ENCODE data around the gene TIMM23.
"Not testable (repeated sequence)": the region's sequence is repeated elsewhere in the genome, so short reads cannot be mapped to it uniquely, and the experiment has no call there.

TIMM23 gene, protein sequence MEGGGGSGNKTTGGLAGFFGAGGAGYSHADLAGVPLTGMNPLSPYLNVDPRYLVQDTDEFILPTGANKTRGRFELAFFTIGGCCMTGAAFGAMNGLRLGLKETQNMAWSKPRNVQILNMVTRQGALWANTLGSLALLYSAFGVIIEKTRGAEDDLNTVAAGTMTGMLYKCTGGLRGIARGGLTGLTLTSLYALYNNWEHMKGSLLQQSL

DNA sequence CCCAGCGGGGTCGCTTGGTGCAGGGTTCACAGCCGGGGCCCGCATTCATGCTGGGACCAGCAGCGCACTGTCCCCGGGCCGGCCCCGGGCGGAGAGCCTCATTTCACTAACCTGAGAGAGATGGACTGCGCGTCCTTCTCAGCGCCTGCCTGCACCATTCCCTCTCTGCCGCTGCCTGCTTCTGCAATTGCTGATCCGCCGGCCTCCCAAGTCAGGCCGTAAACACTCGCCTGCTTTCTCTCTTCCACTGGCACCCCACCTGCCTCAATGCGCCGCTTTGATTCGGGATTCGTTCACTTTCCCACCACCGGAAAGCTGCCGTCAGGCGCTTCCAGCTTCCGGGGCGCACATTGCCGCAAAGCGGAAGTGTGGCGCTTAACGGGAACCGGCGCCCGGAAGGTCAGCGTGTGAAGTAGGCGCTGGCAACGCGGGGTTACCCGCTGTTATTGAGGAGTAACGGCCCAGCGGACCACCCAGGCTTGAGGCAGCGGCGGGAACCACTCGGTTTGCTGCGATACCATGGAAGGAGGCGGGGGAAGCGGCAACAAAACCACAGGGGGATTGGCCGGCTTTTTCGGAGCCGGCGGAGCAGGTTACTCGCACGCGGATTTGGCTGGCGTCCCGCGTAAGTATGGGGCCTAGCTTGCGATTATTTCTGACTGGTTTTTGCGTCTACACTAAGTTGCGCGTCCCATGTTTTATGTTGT, at the start of gene TIMM23:
Gene TIMM23, plus strand, starts transcription at position 384 of the 707 bp plus-strand sequence. Its CDS starts 136 bp downstream, at position 520.
- peak; percentile 36 for DNase-seq (ENCODE audit: low read depth)

DNA sequence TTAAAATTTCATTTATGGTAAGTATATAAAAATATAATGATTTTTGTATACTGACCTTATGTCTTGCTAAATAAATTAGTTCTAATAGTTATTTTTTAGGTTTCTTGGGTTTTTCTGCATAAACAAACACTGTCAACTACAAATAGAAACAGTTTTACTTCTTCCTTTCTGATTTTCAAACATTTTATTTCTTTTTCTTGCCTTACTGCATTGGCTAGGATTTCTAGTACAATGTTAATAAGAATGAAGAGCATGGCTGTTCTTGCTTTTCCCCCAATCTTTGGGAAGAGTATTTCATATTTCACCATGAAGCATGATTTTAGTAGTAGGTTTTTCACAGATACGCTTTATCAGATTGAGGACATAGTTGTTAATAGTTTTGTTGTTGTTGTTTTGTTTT, 45.5 kb upstream of the TIMM23 start:
- DNase-seq (ENCODE audit: low read depth): not testable (repeated sequence)

DNA sequence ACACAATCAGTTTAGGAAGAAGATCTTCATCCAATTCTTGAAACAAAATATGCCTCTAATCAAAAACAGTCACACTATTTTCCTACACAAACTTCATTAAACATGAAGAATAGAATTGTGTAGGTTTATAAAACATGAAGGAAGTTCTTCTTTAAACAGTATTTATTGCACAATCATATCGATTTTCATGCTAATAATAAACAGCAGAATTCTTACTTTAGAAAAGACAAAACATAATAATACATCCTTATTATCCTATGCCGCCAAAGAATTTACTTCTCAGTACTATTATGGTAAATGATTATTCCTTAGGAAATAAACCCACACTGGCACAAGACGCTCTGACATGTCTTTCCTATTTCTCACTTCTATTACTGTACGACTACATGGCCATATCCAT, 41.0 kb upstream of the TIMM23 start:
- not testable (repeated sequence) for DNase-seq (ENCODE audit: low read depth)

DNA sequence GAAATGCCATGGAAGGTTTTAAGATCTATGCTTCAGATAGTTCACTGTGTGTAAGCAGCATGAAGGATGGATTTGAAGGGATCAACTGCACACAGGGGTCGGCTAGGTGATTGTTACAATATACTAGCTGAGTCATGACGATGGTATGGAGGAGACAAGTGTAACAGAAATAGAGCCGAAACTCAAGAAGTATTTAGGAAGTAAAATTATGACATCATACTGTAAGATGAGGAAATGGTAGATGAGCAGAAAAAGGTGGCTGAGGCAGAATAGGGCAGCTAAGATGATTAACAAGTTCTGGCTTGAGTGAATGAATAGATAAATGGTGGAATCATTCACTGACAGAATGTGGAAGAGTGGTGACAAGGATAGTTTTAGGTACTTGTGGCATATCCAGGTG, 37.5 kb upstream of the TIMM23 start:
- not testable (repeated sequence) for DNase-seq (ENCODE audit: low read depth)

DNA sequence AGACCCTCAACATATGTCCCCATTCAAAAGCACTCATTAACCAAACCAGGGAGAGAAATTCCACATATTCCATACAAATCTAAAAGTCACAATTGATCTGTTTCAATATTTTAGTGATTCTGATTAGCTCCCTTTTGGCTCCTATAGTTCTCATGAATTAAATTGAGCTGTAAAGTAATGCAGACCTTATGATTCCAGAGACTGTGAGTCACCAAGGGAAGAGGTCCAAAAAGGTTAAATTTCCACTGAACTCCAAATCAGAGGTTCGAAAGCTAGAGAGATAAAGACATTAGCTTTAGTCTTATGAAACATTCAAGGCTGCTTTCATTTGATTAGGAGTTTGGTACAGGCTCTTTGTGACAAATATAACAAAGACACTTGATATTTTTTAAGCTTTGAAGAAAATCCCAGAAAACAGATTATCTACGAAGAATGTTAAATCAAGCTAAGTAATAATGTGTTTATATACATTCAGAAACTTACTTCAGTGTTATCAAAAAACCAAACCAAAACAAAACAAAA, 33.1 kb upstream of the TIMM23 start:
- not testable (repeated sequence) for DNase-seq (ENCODE audit: low read depth)

DNA sequence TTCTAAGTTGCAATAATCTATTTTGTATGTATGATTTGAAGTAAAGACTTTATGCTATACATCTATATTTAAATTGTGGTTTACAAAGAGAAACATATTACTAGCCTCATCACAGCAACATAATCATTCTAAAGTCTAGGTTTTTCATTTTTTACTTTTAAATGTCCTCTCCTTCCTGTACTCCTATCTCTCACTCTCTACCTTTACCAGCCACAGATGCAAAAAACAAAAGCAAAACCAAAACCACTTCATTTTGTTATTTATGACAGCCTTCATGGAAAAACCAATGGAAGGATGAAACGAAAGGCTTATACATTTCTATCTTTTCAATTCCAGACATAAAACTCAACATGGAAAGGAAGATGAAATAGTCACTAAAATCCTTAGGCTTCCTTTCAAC, 31.1 kb upstream of the TIMM23 start:
- DNase-seq (ENCODE audit: low read depth): not testable (repeated sequence)

DNA sequence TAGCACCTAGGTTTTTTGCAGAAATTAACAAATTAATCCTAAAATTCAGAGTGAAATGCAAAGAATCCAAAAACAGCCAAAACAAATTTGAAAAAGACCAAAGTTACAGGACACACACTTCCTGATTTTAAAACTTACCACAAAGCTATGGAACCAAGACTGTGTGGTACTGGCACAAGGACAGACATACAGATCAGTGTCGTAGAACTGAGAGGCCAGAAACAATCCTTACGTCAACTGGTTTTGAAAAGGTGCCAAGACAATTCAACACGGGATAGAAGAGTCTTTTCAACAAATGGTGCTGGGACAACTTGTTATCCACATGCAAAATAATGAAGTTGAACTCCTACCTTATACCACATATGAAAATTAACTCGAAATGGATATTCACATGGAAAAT, 26.8 kb upstream of the TIMM23 start:
- DNase-seq (ENCODE audit: low read depth): not testable (repeated sequence)

DNA sequence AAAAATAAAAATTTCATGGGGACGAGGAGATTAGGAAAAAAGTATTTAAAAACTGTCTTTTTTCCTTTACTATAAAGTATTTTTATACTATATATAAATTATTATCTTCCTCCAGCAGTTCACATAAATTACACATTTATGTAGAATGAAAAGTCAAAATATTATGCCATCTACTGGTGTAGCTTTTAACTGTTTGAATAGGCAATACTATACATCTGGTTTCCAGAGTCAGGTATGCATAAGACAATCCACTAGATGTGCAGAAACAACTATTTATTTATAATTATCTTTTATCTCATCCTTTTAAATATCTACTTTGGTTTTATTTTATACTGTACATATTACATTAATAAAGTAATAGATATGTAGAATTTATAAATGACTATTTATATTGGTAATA, 24.9 kb upstream of the TIMM23 start:
- DNase-seq (ENCODE audit: low read depth): not testable (repeated sequence)

DNA sequence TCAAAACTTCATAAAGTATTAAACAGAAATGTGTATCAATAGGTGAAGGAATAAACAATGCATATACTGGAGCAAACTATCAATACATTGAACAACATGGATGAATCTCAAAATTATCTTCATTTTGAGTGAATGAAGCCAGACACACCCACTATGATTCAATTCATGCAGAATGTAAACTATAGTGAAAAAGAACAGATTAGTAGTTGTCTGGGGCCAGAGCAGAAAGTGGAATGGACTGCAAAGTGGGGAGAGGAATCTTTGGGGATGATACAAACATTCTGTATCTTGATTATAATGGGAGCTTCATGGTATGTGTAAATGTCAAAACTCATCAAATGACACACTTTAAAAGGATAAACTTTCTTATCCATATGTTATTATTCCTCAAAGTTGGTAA, 23.5 kb upstream of the TIMM23 start:
- not testable (repeated sequence) for DNase-seq (ENCODE audit: low read depth)

DNA sequence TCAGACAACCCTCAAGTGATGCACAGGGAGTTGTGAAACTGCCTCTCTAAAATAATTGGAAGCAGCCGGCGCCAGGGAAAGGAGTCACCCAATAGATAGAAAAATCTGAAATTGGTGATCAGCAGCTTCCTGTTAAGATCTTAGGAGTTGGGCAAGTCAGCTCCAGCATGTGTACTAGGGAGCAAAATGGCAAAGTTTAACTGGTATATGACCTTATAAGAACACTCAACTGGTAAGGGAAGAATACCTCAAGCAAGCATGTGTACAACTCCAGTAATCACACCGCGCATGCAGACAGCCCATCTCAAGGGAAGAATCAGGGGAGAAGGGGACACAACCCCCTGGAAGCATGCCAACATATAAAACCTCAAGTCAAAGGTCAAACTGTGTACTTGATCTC, 17.9 kb upstream of the TIMM23 start:
- not testable (repeated sequence) for DNase-seq (ENCODE audit: low read depth)

DNA sequence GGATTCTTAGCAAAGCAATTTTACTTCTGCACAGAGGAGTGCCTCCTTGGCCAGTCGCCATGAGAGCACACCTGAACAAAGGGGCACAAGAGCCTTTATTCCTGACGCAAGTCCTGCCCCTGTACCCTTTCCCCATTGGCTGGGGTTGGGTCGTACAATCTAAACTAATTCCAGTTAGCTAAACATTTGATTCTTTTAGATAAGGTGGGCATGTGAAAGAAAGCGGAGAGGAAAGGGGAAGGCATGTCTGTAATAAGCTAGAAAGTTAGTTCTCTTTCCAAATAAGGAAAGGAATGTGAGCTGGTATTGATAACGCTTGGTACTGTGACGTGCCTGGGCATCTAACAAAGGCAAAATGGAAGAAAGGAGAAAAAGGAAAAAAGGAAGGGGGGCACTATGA, 15.7 kb upstream of the TIMM23 start:
- DNase-seq (ENCODE audit: low read depth): not testable (repeated sequence)

DNA sequence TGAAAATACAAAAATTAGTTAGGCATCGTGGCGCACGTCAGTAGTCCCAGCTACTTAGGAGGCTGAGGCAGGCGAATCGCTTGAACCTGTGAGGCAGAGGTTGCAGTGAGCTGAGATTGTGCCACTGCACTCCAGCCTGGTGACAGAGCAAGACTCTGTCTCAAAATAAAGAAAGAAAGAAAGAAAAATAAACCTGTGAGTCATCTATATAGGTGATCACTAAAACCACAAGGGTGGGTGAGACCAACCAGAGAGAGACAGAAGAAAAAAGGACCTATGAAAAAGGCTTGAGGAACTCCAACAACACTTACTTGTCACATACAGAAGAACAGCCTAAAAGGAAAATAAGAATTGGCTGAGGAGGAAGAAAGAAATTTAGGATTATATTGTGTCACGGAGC, 14.4 kb upstream of the TIMM23 start:
- DNase-seq (ENCODE audit: low read depth): not testable (repeated sequence)

DNA sequence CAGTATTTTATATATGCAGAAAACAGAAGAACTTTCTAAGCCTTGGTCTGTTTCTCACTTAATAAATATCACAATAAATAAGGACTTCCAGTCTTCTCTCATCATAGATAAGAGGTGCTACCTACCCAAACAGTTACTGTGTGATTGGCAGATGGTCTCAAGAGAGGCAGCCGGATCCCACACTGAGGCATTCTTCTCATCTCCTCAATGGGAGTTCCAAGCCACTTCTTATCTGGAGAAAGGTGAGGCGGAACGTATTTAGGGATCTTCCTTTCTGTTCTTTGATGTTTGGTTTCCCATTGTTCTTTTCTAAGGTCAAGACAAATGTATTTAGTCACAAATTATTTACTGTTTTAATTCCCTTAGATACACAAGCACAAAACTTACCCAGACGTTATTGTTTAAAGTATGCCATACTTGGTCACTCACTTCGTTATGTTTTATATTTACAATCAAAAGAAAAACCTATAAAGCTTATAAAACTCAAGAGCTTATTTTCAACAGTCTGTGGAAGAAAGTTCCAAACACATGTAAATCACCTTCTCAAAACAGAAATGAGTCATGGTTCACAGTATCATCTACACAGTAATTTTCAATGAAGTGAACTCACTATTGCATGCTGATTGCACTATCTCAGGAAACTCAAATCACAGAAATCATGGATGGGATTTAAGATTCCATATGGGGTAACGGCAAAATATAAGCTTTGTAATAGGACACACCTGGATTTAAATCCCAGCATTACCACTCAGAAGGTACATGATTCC, 9.4 kb upstream of the TIMM23 start:
- not testable (repeated sequence) for DNase-seq (ENCODE audit: low read depth)

DNA sequence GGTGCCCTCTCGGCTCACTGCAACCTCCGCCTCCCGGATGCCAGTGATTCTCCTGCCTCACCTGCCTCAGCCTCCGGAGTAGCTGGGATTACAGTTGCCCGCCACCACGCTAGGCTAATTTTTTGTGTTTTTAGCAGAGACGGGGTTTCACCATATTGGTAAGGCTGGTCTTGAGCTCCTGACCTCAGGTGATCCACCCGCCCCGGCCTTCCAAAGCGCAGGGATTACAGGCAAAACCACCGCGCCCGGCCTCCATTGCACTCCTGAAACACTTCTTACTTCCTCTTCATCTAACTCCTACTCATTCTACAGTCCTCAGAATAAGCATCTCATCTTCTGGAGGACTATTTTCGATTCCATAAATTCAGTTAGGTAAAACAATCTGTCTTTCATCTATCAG, 1.3 kb upstream of the TIMM23 start:
- not testable (repeated sequence) for DNase-seq (ENCODE audit: low read depth)

DNA sequence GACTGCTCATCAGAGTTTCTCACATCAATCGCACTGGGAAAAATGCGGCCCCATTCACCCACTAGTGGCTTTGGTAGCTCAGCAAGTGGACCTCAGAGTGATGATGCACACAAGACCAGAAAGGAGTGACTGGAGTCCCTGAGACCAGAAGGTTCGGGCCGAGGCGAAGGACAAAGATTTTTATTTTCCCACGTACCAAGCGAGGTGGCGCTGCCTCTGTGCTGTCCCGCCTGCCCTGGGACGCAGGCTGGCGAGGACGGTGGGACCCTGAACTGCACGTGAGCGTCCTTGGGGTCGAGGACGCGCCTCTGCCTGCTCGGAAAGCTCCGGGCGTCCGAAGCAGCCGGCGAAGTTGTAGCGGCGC, 565 bp upstream of the TIMM23 start:
- DNase-seq (ENCODE audit: low read depth): not testable (repeated sequence)

DNA sequence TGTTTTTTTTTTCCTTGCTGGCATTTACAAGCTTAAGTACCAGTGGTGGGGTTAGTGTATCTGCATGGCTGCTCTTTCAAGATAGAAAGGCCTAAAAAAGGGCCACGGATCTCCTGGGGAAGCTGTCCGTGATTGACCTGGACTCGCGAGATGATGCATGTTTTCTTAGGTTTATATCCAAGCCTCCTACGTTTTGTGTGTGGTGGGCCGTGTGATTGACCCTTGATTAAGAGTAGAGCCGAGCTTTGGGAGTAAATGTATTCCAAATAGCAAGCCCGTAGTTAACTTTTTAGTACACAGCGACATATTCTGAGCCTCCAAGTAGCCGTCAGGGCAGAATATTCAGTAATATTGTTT, 502 bp downstream of the TIMM23 start:
- not testable (repeated sequence) for DNase-seq (ENCODE audit: low read depth)

DNA sequence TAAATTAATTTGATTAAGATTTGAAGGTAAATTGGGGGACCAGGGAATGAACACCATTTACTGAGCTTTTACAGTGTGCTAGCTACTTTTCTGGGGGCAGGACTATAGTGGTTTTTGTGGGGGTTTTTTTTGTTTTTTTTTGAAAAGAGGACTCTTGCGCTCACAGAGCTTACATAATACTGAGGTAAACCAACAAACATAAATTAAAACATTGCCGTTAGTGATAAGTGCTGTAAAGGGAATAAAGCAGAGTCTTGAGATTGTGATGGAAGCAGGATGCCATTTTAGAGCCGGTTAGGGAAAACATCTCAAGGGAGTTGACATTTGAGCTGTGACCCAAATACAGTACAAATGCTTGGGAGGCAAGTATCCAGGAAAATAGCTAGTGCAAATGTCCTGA, 1.8 kb downstream of the TIMM23 start:
- not testable (repeated sequence) for DNase-seq (ENCODE audit: low read depth)

DNA sequence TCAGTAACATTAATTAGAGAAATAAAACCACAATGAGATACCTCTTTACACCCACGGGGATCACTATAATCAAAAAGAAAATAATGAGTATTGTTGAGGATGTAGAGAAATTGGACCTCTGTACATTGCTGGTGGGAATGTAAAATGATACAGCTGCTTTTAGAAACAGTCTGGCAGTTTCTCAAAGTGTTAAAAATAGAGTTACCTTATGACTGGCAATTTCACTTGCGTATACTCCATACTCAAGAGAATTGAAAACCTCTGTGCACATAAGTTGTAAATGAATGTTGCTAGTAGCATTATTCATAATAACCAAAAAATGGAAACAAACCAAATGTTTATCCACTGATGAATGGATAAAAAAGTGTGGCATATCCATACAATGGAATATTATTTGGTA, 6.3 kb downstream of the TIMM23 start:
- not testable (repeated sequence) for DNase-seq (ENCODE audit: low read depth)

DNA sequence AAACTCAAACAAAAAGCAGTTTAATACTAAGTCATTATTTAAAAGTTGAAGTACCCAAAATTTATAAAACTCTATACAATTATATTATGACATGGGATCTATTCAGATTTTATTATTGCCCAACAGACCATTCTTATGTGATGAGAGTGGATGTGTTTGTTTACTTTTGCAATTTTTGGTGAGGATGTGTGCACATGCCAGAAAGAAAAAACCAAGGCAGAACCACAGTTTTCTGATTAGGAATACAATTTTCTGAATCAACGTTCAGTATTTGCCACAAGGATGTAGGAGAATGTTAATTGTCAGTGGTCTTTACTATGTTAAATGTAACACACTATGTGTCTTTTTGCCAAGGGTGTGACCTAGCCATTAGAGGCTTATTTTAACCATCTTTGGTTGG, 9.1 kb downstream of the TIMM23 start:
- not testable (repeated sequence) for DNase-seq (ENCODE audit: low read depth)

DNA sequence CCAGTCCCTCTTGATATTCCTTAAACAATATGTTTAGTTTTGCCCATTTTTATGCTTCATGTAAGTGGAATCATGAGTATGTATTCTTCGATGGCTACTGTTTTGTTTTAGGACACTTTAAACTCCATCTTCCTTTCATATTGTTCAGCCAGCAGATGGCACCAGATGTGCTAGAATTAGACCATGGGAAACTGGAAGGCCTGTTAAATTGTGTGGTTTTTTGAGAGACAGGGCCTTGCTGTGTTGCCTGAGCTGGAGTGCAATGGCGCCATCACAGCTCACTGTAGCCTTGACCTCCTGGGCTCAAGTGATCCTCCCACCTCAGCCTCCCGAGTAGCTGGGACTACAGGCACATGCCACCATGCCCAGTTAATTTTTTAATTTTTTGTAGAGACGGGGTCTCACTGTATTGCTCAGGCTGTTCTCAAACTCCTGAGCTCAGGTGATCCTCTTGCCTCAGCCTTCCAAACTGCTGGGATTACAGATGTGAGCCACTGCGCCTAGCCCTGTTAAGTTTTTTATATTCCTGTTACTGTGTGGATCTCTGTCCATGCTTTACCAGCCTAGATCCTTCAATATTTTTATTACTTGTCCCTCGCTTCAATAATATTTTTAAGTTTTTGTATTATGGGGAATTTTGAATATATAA, 11.4 kb downstream of the TIMM23 start:
- DNase-seq (ENCODE audit: low read depth): not testable (repeated sequence)

DNA sequence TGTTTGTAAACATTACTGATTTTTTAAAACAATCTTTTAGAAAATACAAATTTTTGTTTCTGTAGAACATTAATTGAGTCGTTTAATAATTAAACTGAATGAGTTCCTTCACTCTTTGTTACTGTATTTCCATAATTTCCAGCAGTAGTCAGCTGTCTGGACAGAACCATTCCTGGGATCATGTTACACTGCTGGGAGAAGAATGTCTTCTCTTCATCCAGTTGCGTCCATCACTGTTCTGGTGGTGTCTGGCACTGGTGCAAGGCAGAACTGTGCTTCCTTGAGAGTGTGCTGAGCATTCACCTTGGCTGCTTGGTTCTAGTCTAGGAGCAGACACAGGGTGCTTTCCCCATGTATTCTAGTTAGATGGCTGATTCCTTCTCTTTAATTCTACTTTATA, 12.2 kb downstream of the TIMM23 start:
- not testable (repeated sequence) for DNase-seq (ENCODE audit: low read depth)

DNA sequence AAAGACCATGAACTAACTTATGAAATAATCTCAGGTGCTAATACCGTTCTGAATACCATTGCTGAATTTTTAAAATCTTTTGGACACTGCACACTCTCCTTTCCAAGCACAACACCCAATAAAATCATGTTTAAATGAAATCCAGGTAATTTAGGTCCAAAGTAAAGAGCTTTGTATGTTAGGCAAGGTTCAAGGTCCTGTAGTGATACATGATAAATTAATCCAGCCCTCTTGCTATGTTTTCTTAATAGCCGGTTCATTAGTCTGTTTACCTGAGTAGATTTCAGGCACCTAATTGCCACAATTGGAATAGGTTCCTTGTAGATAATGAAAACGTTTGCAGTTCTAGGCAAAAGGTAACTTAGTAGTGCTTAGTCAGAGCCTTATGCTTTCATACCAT, 13.3 kb downstream of the TIMM23 start:
- not testable (repeated sequence) for DNase-seq (ENCODE audit: low read depth)

All from GM04503 (cell line).